Globus pallidus (tissue), 1 donor: Measurements from ENCODE around the gene ANKS4B.

Experiments used
- DNase-seq: peaks from one replicate; pipeline ENCODE4 v3.0.0-alpha.2; 2015; ENCODE audit warnings: low spot score

The ANKS4B gene

GRCh38 chr16:21300309-21301167, 67.0 kb downstream of the ANKS4B start:
- peak; percentile 93 for DNase-seq

GRCh38 chr16:21301168-21301894, 67.8 kb downstream of the ANKS4B start:
- DNase-seq: peak; percentile 5

GRCh38 chr16:21301895-21302291, 68.4 kb downstream of the ANKS4B start:
- no peak for DNase-seq

GRCh38 chr16:21302454-21302853, 69.0 kb downstream of the ANKS4B start:
- DNase-seq: no peak

- no peak for DNase-seq
Measured at GRCh38 chr16:21302898-21303528, 69.5 kb downstream of the ANKS4B start.
